Measurements from ENCODE around the gene SLC10A7.

- TF ChIP-seq CTCF (IDR thresholded peaks at IDR 0.05; ENCODE audit: low read depth, low read length, poor library complexity, severe bottlenecking) (no peak), EZH2phosphoT487 (IDR thresholded peaks at IDR 0.05; ENCODE audit: borderline replicate concordance, low read length) (no peak)
Measured at GRCh38 chr4:146522869-146523205, 1.1 kb upstream of the SLC10A7 start.

All from DOHH2 (cell line).